WI38 (cell line): ENCODE results near the gene RHBDF2.

Experiments
- H3K4me3 ChIP-seq: 2 replicates; pipeline ENCODE4 v1.5.1; 2011; ENCODE audit warnings: low read depth, mild to moderate bottlenecking, control low read depth, low read length
- TF ChIP-seq, protein P1 (sequence below): IDR thresholded peaks from 2 replicates; pipeline ENCODE4 v1.5.1; 2012; ENCODE audit warnings: low read depth, mild to moderate bottlenecking, control low read depth, low read length

The RHBDF2 gene

DNA sequence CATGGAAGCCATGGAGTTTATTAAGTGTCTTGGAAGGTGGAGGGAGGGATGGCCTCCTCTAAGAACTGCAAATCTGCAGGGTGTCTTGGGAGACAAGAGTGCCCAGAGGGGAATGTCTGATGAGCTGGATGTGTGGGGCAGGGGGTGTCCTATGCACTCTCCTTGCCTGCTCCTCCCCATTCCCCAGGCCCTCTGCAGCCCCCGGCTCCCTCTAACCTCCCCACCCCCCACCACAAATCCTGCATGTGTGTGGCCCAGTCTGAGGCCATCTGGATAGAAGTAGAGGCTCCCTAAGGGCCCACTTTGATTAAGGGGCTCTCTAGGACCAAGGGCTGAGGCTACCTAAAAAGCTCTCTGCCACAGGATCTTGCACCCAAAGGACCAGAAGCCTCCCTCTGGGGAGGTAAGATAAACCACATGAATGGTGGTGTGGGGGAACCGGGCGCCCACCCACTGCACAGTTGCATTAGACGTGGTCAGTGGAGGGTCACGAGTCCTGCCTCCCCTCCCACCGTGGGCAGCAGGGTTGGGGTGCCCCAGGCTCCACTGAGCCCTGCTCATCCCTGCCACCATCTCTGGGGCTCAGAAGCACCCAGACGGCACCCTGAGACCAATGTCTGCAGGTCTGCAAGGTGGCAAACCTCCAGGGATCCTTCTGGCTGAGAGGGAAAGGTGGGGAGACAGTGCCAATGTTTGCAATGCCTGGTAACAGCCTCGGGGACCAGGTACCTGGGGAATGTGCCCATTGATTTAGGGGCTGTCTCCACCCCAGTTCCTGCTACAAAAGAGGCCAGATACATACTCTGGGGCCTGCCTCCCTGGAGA, 33.2 kb downstream of the RHBDF2 start:
- TF ChIP-seq, protein P1, sequence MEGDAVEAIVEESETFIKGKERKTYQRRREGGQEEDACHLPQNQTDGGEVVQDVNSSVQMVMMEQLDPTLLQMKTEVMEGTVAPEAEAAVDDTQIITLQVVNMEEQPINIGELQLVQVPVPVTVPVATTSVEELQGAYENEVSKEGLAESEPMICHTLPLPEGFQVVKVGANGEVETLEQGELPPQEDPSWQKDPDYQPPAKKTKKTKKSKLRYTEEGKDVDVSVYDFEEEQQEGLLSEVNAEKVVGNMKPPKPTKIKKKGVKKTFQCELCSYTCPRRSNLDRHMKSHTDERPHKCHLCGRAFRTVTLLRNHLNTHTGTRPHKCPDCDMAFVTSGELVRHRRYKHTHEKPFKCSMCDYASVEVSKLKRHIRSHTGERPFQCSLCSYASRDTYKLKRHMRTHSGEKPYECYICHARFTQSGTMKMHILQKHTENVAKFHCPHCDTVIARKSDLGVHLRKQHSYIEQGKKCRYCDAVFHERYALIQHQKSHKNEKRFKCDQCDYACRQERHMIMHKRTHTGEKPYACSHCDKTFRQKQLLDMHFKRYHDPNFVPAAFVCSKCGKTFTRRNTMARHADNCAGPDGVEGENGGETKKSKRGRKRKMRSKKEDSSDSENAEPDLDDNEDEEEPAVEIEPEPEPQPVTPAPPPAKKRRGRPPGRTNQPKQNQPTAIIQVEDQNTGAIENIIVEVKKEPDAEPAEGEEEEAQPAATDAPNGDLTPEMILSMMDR: no peak

DNA sequence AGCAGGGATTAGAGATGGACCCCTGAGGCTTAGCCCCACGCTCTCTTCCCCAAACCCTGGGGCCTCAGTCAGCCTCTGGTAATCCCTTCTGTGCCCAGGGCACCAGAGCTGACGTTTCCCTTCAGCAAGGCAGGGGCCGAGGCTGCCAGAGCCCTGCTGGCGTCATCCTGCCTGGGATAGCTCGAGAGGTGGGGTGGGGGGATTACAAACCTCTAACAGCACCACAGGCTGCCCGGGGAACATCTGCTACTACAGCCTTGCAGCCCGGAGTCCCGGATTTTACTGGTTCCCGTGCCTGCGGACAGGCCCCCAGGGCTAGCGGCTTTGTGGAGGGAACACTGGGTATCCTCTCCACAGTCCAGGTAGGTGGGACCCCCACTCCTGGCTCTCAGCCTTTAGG, 33.9 kb downstream of the RHBDF2 start, which contains the start of gene AANAT:
Gene AANAT, plus strand, starts transcription at position 238 of the 400 bp plus-strand sequence. CDS start 1,144 bp downstream, outside the sequence.
- no peak within 1 kb of the TSS for H3K4me3 ChIP-seq
- TF ChIP-seq, protein P1: no peak

More for the DNA sequence above, 33.2 kb downstream of the RHBDF2 start:
- no peak overlapping the region for H3K4me3 ChIP-seq

DNA sequence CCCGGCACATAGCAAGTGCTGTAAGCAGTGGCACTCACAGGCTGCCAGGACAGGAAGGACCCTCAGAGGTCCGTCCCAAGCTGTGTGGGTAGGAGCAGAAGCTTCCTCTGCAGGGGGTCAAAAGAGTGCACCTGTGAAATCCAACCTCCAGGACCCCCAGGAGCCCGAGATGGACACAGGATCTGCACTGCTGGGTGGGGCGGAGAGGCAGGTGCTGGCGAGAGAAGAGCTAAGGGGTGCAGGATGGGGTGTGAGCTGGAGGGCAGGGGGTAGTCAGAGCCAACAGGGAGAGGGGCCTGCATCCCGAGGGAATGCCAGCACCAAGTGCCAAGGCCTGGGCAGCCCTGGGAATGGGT, 34.5 kb downstream of the RHBDF2 start:
- no peak overlapping the region for H3K4me3 ChIP-seq
- TF ChIP-seq, protein P1: no peak

DNA sequence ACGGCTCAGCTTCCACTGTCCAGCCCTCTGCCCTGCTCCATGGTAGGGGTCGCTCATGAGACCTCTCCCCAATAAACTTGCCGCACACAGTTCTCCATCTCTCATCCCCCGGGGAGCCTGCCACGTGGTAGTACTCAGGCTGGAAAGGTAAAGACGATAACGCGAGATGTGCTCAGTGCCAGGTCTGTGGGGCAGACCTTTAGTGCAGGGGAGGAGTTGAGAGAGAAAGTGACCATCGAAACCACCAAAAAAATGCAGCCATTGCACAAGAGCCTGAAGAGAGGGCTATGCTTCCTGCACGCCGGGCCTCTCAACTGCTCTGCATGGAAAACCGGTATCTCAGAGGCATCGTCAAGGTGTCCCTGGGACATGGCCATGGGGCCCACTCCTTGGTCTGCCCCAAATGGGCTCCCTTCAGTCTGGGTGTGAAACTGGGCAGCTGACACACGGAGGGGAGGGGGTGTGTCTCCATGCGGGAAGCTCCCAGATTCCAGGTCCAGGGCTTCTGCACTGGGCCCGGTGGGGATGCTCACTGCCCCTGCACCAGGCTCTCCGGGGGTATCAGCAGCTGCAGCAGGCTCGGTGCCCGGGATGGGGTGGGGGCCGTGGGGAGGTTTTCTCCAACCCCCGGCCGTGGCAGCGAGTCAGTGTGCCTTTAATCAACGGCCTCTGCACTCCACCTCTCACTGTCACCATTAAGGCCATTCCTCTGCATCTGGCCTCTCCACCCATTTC, 38.5 kb downstream of the RHBDF2 start:
- no peak overlapping the region for H3K4me3 ChIP-seq
- TF ChIP-seq, protein P1: no peak

DNA sequence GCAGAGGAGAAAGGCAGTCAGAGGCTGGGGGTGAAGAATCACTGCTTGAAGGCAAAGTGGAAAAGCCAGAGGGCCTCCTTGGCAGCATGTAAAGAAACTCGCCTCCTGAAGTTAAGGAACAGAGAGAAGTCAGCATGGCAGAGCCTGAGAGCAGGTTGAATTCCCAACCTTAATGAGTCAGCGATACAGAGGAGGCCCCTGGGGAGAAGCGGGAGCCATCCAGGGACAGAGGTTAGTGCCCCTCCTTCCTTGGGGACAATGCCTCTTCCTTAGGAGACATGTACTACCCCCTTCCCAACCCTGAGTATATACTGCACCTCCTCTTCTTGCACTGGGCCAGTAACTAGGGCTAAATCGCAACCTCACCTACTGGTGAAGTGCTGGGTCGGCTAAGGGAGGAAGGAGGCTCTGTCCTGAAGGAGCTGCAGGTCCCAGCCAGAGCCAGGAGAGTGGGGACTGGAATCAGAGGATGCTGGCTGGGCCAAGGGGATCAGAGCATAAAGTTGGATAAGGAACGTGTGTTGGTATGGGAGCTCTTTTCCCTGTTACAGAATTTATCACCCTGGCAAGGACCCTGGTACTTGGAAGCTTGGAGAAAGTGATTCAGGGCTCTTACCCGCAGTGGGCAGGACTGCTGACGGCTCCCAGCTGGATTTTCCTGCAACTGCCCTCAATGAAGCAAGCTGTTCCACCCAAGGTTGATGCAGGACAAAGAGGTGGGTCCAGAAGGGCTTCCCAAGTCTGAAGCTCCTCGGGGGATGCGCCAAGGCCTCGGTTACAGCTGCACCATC, 39.3 kb downstream of the RHBDF2 start:
- no peak overlapping the region for H3K4me3 ChIP-seq
- TF ChIP-seq, protein P1: no peak

GRCh38 chr17:76459674-76460073, 41.5 kb downstream of the RHBDF2 start:
- no peak overlapping the region for H3K4me3 ChIP-seq
- TF ChIP-seq, protein P1: no peak
